HG02852 (cell line): Measurements from ENCODE around the gene ABCA6.
"Not testable (repeated sequence)": the region's sequence is repeated elsewhere in the genome, so short reads cannot be mapped to it uniquely, and the experiment has no call there.

Experiments used
- ATAC-seq: cut with Tn5 transposase; IDR thresholded peaks from one replicate; pipeline ENCODE4 v1.9.1; 2021; ENCODE audit warnings: mild to moderate bottlenecking, moderate library complexity; ENCODE audit not compliant: unreplicated experiment

The ABCA6 gene

GRCh38 chr17:69073392-69073791, 68.3 kb downstream of the ABCA6 start:
- not testable (repeated sequence) for ATAC-seq

DNA sequence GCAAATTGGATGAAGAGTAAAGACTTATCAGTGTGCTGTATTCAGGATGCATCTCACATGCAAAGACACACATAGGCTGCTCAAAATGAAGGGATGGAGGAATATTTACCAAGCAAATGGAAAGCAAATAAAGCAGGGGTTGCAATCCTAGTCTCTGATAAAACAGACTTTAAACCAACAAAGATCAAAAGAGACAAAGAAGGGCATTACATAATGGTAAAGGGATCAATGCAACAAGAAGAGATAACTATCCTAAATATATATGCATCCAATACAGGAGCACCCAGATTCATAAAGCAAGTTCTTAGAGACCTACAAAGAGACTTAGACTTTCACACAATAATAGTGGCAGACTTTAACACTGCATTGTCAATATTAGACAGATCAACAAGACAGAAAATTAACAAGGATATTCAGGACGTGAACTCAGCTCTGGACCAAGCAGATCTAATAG, 68.9 kb downstream of the ABCA6 start:
- not testable (repeated sequence) for ATAC-seq

GRCh38 chr17:69071233-69071586, 70.5 kb downstream of the ABCA6 start:
- not testable (repeated sequence) for ATAC-seq

GRCh38 chr17:69070378-69071232, 71.1 kb downstream of the ABCA6 start:
- not testable (repeated sequence) for ATAC-seq

- ATAC-seq: no peak
Observed at GRCh38 chr17:69069226-69069750, 72.4 kb downstream of the ABCA6 start.

GRCh38 chr17:69067274-69068047, 74.2 kb downstream of the ABCA6 start:
- ATAC-seq: no peak

- ATAC-seq: no peak
Observed at GRCh38 chr17:69066482-69066881, 75.2 kb downstream of the ABCA6 start.

GRCh38 chr17:69065113-69065512, 76.6 kb downstream of the ABCA6 start:
- no peak for ATAC-seq

- ATAC-seq: no peak
Observed at GRCh38 chr17:69064476-69064875, 77.2 kb downstream of the ABCA6 start.

DNA sequence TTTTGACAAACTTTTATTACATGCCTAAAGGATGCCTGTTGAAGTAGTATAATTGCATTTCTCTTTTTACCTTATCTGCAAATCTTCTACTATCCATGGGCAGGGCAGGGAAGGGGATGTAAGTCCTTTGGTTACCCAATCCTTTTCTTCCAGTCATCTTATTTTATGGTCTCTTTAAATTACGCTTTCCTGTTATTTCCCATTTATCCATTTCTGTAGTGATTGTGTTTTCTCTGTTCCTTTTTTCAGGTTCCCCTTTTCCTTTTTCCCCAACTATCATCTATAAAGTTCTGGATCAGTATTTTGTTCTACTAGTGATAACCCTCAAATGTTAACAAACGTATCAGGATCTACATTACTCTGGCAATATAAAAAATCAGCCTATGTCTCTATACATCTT, 77.7 kb downstream of the ABCA6 start:
- no peak for ATAC-seq

- ATAC-seq: no peak
Observed at GRCh38 chr17:69062860-69063581, 78.7 kb downstream of the ABCA6 start.

- ATAC-seq: no peak
Observed at GRCh38 chr17:69061721-69062556, 79.8 kb downstream of the ABCA6 start.

GRCh38 chr17:69060822-69061221, 80.9 kb downstream of the ABCA6 start, which contains the start of gene ABCA9:
Gene ABCA9, minus strand, starts transcription at chr17:69060927. Its CDS starts 9,801 bp downstream, at chr17:69051126.
- no peak for ATAC-seq

DNA sequence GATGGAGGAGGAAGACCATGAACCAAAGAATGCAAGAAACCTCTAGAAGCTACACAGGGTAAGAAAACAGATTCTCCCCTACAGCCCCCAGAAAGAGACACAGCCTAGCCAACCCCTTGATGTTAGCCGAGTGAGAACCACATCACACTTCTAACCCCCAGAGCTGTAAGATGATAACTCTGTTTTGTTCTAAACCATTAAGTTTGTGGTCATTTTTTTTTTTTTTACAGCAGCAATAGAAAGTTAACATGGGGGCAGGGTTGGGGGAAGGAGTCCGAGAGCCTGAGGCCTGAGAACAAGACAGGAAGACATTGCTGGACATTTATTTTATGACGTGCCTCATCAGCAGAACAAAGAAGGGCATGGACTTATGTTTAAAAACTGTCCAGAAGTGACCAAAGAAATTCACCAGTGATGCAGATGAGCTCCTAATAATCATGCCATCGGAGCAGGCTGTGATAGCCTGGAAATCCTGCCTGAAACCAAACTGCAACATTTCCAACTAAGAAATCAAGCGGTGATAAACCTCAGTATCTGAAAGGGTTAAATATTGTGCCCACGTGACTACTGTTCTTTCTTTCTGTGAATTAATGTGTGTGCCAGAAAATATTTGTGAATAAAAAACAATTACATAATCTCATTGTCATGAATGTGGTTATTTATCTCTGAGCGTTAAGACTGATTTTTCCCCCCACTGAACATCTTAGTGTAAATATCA, 82.1 kb downstream of the ABCA6 start:
- ATAC-seq: no peak

GRCh38 chr17:69058165-69058564, 83.5 kb downstream of the ABCA6 start:
- ATAC-seq: no peak

DNA sequence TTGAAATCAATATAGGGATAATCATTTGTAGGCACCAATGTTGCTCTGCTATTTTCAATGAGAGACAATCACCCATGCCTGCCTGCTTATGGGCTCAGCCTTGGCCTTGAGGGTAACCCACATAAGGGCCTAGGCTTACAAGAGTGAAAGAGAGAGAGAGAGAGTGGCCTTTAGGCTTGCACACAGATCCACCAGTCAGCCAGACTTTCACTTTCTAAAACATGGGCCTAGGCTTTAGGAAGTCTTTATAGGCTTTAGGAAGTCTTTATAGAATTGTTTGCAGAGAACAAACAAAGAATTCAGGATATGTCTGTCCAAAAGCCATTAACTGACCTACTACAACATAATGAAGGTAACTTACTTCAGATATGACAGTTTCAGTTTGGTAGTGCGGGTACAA, 84.4 kb downstream of the ABCA6 start:
- ATAC-seq: no peak

DNA sequence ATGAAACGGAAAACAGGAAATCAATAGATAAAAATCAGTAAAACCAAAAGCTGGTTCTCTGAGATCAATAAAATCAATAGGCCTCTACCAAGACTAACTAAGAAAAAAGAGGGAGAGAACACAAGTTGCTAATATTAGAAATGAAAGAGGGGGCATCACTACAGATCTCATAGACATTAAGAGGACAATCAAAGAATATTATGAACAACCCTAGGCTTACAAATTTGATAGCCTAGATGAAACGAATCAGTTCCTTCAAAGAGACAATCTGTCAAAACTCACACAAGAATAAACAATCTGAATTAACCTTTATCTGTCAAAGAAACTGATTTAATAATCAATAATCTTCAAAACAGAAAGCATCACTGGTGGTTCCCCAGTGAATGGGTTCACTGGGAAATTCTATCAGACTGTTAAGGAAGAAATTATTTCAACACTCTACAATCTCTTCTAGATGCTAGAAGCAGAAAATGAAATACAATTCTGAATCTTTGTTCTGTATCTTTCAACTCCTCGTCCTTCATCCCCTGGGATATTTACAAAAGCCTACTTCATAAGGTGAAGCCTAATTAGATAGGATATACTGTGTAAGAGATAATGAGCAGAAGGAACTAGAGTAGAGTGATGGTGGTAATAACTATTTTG, 85.4 kb downstream of the ABCA6 start:
- no peak for ATAC-seq

DNA sequence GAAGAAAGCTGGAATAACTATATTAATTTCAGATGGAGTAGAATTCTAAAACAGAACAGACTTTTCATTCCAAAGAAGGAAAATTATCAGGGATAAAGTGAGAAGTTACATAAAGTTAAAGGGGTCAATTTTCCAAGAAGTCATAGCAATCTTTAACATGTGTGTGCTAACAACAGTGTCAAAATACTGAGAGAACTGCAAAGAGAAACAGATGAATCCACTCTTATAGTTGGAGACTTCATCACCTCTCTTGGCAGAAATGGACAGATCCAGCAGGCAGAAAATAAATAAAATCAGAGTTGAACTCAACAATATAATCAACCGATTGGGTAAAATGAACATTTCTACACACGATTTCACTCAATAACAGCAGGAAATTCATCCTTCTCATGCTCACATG, 86.4 kb downstream of the ABCA6 start:
- ATAC-seq: no peak
